Nephron (organoid): ENCODE measurements around the gene A2M.

Experiments used
- H3K27ac Mint-ChIP-seq, 3 experiments: 2 replicates each; pipeline ENCODE4 v1.8.0; 2020; ENCODE audit warnings: mixed read lengths in 3 of 3, mild to moderate bottlenecking in 2 of 3, moderate library complexity in 1 of 3
- H3K27me3 Mint-ChIP-seq: 2 replicates; pipeline ENCODE4 v1.8.0; 2021; ENCODE audit warnings: low read depth, mild to moderate bottlenecking, moderate library complexity, mixed read lengths
- H3K36me3 Mint-ChIP-seq: 2 replicates; pipeline ENCODE4 v1.8.0; 2020; ENCODE audit warnings: low read depth, mixed read lengths
- H3K4me1 Mint-ChIP-seq: 2 replicates; pipeline ENCODE4 v1.8.0; 2020; ENCODE audit warnings: mixed read lengths
- H3K4me3 Mint-ChIP-seq, 3 experiments: 2 replicates each; pipeline ENCODE4 v1.8.0; 2020; ENCODE audit warnings: mild to moderate bottlenecking in 3 of 3, mixed read lengths in 3 of 3, moderate library complexity in 2 of 3
- H3K9me3 Mint-ChIP-seq: 2 replicates; pipeline ENCODE4 v1.8.0; 2020; ENCODE audit warnings: mixed read lengths
- CTCF ChIP-seq, 3 experiments: fragments of 200-600 bp; sonication (generic); IDR thresholded peaks; one replicate each; pipeline ENCODE4 v1.5.0; 2021; ENCODE audit warnings: antibody characterized with exemption in 3 of 3; ENCODE audit not compliant: unreplicated experiment in 3 of 3

A2M gene

GRCh38 chr12:9114946-9115345 is 773 bp downstream of the A2M start:
- Mint-ChIP-seq H3K36me3 (no peaks in the 10 kb centered on the region), H3K4me3 (peak overlapping the region; percentile 62 to 71 (median 69)), H3K4me1 (peaks cover 27% of the 10 kb centered on the region)

GRCh38 chr12:9113987-9114309 is 1.8 kb downstream of the A2M start:
- Mint-ChIP-seq H3K4me3 (peak overlapping the region in 1 of 3 experiments; percentile 18), H3K27ac (no peak overlapping the region), H3K27me3 (no peaks in the 10 kb centered on the region), H3K36me3 (no peaks in the 10 kb centered on the region), H3K9me3 (no peaks in the 10 kb centered on the region), H3K4me1 (peaks cover 23% of the 10 kb centered on the region)
- TF ChIP-seq CTCF (IDR thresholded peaks at IDR 0.05; ENCODE audit: unreplicated experiment in 3 of 3), result no peak

More at GRCh38 chr12:9114946-9115345, 773 bp downstream of the A2M start:
- Mint-ChIP-seq H3K27ac (peak overlapping the region; percentile 67 to 86 (median 85)), H3K9me3 (no peaks in the 10 kb centered on the region), H3K27me3 (no peaks in the 10 kb centered on the region)
- TF ChIP-seq CTCF (IDR thresholded peaks at IDR 0.05; ENCODE audit: unreplicated experiment in 3 of 3), result no peak

GRCh38 chr12:9113296-9113986 is 2.3 kb downstream of the A2M start:
- H3K9me3 Mint-ChIP-seq, result no peaks in the 10 kb centered on the region
- peak overlapping the region in 2 of 3 experiments; percentile 32 to 36 for H3K4me3 Mint-ChIP-seq
- H3K36me3 Mint-ChIP-seq, result no peaks in the 10 kb centered on the region
- peaks cover 23% of the 10 kb centered on the region for H3K4me1 Mint-ChIP-seq
- H3K27me3 Mint-ChIP-seq, result no peaks in the 10 kb centered on the region
- no peak overlapping the region for H3K27ac Mint-ChIP-seq
- TF ChIP-seq CTCF (IDR thresholded peaks at IDR 0.05; ENCODE audit: unreplicated experiment in 3 of 3), result no peak

GRCh38 chr12:9112076-9112853 is 3.5 kb downstream of the A2M start:
- Mint-ChIP-seq H3K4me3 (no peak overlapping the region), H3K36me3 (no peaks in the 10 kb centered on the region), H3K4me1 (peaks cover 21% of the 10 kb centered on the region), H3K27ac (no peak overlapping the region), H3K27me3 (no peaks in the 10 kb centered on the region), H3K9me3 (no peaks in the 10 kb centered on the region)
- no peak for TF ChIP-seq CTCF (IDR thresholded peaks at IDR 0.05; ENCODE audit: unreplicated experiment in 3 of 3)

- H3K36me3 Mint-ChIP-seq, result no peaks in the 10 kb centered on the region
- peaks cover 14% of the 10 kb centered on the region for H3K4me1 Mint-ChIP-seq
- H3K9me3 Mint-ChIP-seq, result no peaks in the 10 kb centered on the region
- no peaks in the 10 kb centered on the region for H3K27me3 Mint-ChIP-seq
- no peak for TF ChIP-seq CTCF (IDR thresholded peaks at IDR 0.05; ENCODE audit: unreplicated experiment in 3 of 3)
- no peak overlapping the region for H3K4me3 Mint-ChIP-seq
- H3K27ac Mint-ChIP-seq, result no peak overlapping the region
Measured at GRCh38 chr12:9111525-9111924, 4.2 kb downstream of the A2M start.
